NCI-H774 (cell line): Measurements from ENCODE around the gene SLC22A17.
A peak's percentile ranks its signal among the peaks of the same experiment; 100 is the strongest.
"Not testable (repeated sequence)": the region's sequence is repeated elsewhere in the genome, so short reads cannot be mapped to it uniquely, and the experiment has no call there.

ENCODE experiments used
- DNase-seq: peaks from one replicate; lab custom pipeline; 2025; lab: John Stamatoyannopoulos, UW

The SLC22A17 gene

DNA sequence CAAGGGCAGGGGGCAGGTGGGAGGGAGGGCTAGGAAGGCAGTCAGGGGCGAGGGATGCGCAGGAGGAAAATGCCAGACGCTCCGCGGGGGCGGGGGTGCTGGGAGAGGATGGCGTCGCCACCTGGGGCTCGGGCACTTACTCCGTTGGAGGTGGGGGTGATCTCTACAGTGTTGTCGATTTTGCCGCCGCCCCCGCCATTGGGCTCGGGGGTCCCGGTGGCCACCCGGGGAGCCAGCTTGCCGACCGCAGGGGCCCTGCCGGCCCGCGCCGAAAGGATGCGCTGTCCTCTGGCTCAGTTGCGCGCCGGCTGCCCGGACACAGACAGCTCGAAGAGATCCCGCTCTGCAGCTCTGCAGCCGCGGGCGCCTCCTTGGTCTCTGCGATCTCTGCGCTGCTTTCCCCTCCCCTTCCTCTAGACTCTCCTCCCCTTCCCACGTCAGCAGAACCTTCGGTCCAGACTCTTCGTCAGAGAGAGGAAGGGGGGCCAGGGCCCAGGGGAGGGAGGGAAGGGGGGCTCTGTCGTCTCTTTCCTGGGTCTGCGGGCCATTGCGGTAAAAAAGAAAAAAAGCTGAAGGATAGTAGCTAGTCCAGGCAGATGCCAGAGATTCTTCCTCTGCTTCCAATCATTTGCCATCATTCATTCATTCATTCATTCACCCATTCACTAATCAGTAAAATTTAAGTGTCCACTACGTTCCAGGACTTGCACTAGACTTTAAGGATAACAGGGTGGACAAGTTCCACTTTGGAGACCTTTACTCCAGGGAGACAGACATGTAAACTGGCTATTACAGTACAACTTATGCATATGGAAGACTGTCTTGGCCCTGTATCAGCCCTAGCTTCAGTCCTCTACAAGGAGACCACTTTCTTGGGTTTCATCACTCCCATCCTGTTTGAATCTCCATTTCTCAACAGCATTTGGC lies at the start of gene SLC22A17:
SLC22A17 (minus strand) TSS at position 382 of the 927 bp plus-strand sequence.
- no peak for DNase-seq

DNA sequence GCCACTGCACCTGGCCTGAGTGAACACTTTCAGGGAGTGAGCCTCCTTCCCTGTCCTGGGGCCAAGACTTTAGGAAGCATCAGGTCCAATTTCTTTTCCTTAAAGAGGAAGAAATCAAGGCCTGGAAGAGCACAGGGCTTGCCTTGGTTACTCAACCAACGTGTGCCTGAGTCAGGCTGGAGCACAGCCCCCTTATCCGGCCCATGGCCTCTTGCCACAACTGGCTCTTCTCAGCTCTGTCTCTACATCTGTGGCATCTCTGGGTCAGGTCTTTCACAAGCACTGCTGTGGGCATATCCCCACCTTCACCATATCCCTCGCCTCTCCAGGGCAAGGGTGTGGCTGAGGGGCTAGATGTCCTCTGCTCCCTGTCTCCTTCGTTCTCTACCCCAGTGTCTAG lies 48.6 kb upstream of the SLC22A17 start:
- DNase-seq: no peak

DNA sequence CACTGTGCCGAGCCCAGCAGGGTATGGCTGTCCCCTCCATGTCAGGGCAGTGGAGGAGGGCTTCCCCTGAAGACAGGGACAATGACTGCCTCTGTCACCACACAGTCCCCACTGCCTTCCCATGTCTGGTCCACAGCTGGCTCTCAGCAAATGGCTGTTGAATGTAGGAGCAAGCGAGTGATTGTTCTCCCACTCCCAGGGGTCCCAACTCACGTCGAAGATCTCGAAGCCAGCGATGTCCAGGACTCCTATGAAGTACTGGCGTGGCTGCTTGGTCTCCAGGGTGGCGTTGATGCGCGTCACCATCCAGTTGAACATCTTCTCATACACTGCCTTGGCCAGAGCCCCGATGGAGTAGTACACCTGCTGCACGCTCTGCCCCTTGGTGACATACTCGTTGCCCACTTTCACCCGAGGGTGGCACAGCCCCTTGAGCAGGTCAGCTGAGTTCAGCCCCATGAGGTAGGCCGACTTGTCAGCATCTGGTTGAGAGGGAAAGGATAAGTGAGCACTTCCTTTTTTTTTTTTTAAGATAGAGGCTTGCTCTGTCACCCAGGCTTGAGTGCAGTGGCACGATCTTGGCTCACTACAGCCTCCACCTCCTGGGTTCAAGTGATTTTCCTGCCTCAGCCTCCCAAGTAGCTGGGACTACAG lies 47.9 kb upstream of the SLC22A17 start:
- DNase-seq: not testable (repeated sequence)

- no peak for DNase-seq
Observed at GRCh38 chr14:23399591-23399990, 46.9 kb upstream of the SLC22A17 start.

DNA sequence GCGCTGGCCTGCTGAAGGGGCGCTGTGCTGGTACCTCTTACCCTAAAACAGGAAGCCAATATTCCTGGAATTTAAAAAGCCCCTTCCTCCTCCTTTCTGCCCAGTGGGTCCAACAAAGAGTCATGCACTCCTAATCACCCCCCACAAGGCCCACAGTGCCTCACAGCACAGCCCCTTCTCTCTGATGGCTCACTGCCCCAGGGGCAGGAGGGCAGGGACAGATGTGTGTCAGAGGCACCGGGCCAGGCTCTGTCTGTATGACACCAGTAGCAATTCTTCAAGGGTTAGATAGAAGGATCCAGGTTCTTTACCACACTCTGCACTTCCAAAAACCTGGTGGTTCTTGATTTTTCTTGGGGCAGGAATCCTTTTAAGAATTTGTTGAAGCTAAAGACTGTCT lies 46.4 kb upstream of the SLC22A17 start:
- DNase-seq: no peak

DNA sequence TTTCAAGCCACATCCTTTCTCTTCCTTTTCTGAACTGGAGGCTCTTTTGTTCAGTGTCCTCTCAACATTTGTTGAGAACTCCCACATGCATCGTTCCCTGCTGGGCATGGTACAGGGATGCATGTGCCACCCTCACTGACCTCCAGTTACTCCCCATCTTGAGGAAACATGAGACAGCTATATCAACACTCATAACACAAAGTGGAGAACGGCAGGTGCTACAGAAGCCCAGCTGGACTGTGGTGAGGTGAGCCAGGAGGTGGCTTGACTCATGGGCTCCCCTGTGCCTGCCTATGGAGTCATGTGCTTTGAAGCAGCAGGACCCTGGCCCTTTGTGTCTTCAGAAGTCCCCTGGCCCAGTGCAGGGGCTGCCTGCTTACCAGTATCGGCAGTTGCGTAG lies 45.7 kb upstream of the SLC22A17 start:
- DNase-seq: peak; percentile 38

DNA sequence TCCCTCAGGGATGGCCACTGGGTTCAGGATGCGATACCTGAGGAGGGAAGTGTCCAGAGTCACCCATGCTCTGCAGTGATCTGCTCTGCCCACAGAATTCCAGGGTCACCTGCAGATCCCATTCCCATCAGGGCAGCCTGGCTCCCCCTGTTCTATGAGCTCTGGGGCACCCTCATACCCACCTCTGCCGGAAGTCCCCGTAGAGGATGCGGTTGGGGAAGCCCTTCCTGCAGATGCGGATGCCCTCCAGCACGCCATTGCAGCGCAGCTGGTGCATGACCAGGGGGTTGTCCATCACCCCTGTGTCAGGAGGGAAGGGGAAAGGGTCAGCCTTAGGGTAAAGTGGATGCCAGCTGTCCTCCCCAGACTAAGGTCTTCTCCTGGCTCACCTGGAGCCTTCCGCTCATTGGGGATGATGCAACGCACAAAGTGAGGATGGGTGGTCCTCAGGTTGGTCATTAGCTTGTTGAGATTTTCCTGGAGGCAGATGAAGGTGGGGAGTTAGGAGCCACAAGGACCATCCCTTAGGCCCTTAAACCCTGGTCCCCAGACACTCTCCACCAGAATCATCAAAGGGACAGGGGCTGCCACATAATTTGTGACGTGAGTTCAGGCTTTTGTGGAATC lies 44.2 kb upstream of the SLC22A17 start:
- DNase-seq: no peak

DNA sequence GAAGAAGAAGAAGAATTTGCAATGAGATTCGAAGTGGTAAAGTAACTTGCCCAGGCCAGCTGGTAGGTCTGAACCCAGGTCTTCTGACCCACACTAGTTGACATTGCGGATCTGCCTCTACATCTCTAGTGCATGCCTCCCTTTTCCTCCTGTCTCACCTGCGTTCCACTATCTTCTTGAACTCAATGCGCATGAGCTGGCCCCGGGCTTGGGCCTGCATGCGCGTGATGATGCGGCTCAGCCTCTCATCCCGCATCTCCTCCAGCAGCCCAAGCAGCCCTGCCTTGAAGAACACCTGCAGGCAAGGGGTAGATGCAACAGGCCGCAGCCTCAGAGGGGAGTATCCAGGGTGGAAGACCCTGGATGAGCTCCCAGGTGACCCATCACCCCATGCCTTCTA lies 43.4 kb upstream of the SLC22A17 start:
- DNase-seq: no peak

- DNase-seq: no peak
Observed at GRCh38 chr14:23392613-23393012, 39.9 kb upstream of the SLC22A17 start.

GRCh38 chr14:23389871-23390270 lies 37.2 kb upstream of the SLC22A17 start:
- not testable (repeated sequence) for DNase-seq

- DNase-seq: no peak
Observed at GRCh38 chr14:23389396-23389795, 36.7 kb upstream of the SLC22A17 start.

- DNase-seq: no peak
Observed at GRCh38 chr14:23388996-23389395, 36.3 kb upstream of the SLC22A17 start.

DNA sequence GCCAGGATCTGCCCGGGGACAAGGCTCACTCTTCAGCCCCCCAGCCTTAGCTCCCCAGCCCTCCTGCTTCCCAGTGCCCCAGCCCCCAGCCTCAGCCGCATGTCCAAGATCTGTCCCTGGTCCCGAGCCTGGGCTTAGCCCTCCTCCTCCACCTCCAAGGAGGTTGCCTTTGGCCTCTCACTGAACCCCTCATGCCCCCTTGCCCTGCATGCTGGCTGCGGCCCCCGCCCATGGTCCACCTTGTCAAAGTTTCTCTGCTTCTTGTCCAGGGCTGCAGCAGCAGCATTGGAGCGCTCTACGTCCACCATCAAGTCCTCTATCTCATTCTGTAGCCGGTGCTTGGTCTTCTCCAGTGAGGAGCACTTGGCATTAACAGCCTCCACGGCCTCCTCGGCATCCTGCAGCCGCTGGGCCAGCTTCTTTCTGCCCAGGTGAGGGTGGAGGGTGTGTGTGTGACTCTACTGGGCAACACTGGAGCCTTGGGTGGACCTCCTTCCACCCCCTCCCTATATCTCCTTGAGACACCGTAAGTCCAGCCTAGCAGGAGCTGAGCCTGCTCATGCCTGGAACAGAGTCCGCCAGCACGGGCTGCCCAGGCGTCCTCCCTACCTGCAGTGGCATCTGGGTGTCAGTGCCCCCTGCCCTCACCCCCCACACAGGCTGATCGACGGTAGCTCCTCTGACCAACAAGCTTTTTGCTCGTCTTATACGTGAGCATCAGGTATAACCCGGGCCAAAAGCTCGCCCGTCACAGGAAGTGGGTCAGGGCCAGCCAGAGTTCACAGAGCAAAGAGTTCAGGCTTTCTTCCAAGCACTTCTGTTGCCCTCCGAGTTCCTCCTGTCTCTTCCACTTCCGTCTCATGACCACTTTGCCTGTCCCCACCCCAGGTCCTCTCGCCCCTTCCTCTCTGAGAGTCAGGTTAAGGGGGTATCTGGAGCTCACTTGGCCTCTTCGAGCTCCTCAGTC lies 35.5 kb upstream of the SLC22A17 start:
- DNase-seq: no peak

- DNase-seq: no peak
Observed at GRCh38 chr14:23386999-23387398, 34.3 kb upstream of the SLC22A17 start.

DNA sequence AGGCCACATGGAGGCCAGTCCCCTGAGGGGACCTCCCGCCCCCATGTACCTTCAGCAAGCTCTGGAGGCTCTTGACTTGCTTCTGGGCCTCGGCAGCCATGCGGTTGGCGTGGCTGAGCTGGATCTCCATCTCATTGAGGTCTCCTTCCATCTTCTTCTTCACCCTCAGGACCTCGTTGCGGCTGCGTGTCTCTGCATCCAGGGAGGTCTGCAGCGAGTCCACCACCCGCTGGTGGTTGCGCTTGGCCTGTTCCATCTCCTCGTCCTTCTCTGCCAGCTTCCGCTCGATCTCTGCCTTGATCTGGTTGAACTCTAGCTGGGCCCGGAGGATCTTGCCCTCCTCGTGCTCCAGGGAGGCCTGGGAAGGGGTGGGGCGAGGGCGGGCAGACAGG lies 33.6 kb upstream of the SLC22A17 start:
- not testable (repeated sequence) for DNase-seq

DNA sequence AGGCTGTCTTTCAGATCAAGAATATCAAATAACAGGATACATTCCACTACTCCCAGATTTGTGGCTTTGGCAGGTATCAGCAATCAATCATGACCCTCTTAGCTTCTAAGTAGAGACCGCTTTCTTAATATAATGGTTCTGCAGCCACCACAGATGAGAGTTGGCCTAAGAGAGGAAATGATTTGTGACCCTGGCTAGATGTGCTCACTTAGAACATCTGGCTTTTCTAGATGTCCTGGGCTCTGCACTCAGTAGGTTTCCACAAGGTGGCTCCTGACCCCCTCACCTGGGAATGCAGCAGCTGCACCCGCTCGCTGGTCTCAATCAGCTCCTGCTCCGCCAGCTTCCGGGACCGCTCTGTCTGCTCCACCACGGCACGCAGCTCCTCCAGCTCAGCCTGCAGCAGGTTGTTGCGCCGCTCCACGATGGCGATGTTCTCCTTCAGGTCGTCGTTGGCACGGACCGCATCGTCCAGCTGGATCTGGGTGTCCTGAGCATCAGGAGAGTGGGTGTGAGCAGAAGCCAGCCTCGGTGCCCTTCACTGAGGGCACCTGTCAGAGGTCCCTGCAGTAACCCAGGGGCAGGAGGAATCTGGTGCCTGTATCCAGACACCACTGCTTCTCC lies 33.1 kb upstream of the SLC22A17 start:
- no peak for DNase-seq

GRCh38 chr14:23385244-23385641 lies 32.6 kb upstream of the SLC22A17 start:
- no peak for DNase-seq

DNA sequence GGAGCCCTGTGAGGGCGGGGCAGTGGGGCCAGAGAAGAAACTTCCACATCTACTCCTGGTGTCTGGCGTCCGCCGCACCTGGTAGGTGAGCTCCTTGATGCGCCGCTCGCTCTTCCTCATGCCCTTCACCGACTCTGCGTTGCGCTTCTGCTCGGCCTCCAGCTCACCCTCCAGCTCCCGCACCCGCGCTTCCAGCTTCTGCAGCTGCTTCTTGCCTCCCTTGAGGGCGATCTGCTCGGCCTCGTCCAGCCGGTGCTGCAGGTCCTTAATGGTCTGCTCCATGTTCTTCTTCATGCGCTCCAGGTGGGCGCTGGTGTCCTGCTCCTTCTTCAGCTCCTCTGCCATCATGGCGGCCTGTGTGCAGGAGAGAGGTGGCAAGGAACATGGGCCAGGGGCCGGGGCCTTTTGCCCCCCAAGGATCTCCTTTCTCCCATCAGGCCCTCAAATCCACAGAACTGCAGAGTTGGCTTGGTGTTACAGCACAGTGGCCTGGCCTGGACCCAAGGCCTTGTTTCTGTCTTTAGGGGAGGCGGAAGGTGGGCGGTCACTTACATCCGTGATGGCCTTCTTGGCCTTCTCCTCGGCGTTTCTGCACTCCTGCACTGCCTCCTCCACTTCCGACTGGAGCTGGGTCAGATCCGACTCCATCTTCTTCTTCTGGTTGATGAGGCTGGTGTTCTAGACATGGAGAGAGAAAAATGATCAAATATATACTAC lies 31.8 kb upstream of the SLC22A17 start:
- DNase-seq: no peak

GRCh38 chr14:23382731-23383440 lies 30.2 kb upstream of the SLC22A17 start:
- no peak for DNase-seq

GRCh38 chr14:23382276-23382675 lies 29.6 kb upstream of the SLC22A17 start:
- no peak for DNase-seq
